Fibroblast of skin of abdomen (primary cell): Measurements from ENCODE around the gene CENPP.
"Not testable (repeated sequence)": the region's sequence is repeated elsewhere in the genome, so short reads cannot be mapped to it uniquely, and the experiment has no call there.

Experiments used
- DNase-seq: peaks from one replicate; pipeline ENCODE4 v3.0.0-alpha.2; 2013

Gene CENPP

GRCh38 chr9:92617195-92617813 lies 291.6 kb downstream of the CENPP start:
- DNase-seq: no peak

- no peak for DNase-seq
Observed at GRCh38 chr9:92617951-92618510, 292.3 kb downstream of the CENPP start.

DNA sequence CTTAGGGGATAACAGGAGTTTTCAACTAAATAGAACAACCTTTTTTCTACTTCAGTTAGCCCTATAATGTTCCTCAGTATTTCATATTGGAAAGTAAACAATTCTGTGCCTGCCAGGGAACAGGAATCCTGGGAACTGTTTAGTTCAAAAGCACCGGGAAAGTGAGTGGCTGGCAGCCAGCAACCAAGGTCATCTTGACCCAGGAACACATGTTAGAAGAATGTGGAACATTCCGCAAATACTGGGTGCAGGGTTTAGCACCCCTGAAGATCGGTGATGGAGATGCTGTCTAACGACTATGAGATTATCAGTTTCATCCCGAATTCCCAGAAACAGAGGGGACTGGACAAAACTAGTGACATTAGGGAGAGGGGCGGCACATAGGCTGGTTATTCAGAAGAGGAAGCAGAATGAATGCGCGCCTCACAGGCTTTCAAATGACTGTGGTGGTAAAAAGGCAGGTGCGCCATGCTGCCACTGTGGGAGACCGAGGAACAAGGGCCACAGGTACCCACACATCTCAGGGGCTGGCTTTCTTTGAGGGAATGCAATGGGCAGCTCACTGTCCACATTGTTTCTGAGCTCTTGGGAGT lies 293.0 kb downstream of the CENPP start:
- no peak for DNase-seq

GRCh38 chr9:92619601-92620300 lies 294.0 kb downstream of the CENPP start:
- DNase-seq: no peak

DNA sequence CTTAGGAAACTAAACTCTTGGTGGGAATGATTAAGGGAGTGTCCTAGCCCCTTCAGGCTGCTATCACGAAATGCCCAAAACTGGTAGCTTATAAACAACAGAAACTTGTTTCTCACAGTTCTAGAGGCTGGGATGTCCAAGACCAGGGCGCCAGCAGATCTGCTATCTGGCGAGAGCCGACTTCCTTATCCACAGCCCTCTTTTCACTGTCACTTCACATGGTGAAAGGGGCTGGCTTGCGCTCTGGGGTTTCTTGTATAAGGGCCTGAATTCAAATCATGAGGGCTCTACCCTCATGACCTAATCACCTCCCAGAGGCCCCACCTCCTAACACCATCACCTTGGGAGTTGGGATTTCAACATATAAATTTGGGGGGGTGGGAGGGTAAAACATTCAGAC lies 295.1 kb downstream of the CENPP start:
- DNase-seq: no peak

DNA sequence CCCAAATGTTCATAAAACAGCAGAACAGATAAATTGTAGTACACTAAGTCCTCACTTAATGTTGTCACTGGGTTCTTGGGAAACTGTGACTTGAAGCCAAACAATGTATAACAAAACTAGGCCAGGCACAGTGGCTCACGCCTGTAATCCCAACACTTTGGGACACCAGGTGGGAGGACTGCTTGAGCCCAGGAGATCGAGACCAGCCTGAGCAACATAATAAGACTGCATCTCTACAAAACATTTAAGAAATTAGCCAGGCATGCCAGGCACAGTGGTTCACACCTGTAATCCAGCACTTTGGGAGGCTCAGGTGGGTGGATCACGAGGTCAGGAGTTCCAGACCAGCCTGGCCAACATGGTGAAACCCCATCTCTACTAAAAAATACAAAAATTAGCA lies 298.2 kb downstream of the CENPP start:
- not testable (repeated sequence) for DNase-seq

GRCh38 chr9:92626484-92626883 lies 300.7 kb downstream of the CENPP start:
- no peak for DNase-seq

DNA sequence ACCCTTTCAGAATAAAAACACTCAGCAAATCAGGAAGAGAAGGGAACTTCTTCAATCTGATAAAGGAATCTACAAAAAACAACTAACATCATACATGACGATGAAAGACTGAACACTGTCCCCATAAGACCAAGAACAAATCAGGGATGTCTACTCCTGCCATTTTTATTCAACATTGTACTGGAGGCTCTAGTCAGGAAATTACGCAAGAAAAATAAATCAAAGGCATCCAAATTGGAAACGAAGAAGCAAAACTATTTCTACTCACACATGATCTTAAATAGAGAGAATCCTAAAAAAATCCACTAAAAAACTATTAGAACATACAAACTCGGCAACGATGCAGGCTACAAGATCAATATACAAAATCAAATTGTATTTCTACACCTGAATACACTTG lies 301.9 kb downstream of the CENPP start:
- no peak for DNase-seq

DNA sequence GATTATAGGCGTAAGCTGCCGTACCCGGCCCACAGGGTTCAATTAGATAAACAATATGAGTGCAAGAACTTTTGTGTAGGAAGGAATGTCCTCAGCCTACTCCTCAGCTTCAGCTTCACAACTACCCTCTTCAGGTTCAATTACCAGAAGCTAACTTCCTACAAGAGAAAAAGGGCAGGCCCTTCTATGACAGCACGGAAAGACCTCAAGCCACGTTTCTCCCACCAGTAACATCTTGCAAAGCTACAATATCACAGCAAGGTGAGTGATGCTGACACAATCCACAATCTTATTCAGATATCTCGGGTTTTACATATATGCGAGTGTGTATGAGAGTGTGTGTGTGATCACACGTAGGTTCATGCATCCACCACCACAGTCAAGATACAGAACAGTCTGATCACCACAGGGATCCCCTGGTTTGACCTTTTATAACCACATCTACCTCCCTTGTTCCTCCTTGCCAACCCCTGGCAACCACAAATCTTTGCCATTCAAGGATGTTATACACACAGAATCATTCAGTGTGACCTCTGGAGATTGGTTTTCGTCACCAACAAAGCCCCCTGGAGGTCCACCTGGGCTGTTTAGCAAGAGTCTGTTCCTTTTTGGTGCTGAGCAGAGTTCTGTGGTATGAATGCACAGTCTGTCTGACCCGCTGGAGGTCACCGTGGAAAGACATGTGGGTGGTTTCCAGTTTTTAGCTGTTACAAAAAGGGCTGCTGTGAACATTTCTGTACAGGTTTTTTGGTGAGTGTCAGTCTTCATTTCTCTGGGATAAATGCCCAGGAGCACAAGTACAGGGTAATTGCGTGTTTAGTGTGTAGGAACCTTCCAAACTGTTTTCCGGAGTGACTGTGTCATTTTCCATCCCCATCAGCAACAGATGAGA lies 305.9 kb downstream of the CENPP start:
- no peak for DNase-seq

DNA sequence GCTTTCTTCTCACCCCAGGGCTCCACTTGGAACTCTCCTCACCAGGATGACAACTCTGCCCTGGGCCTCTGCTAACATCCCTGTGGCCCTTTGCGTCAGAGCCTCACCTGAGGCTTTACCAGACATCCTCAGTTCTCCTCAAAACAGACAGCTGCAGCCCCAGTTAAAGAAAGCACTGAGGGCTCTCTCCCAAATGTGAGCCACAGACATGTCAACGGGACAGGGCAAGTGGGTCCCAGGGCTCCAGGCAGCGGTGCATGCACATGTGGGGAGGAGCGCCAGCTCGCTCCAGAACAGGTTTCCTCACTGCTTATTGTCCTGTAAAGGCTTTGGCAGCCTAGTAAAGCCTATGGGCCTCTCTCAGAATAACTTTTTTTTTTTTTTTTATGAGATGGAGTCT lies 306.9 kb downstream of the CENPP start:
- DNase-seq: no peak

- no peak for DNase-seq
Observed at GRCh38 chr9:92633614-92634278, 308.0 kb downstream of the CENPP start.

- peak; percentile 53 for DNase-seq
Observed at GRCh38 chr9:92634712-92635605, 309.2 kb downstream of the CENPP start.

DNA sequence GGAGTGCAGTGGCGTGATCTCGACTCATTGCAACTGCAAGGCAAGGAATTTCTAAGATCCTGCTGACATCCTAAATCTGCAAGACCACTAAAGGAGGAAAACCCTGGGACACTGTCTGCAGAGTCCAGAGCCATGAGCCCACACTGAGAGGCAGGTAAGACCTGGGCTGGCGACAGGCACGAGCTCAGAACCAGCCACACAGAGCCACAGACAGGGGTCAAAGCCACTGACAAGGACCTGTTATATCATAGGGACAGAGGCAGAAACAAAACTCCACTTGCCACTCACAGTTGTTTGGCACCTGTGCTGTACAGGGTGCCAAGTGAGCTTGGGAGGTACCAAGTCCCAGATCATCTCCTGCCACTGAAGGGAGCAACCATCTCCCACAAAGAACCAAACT lies 310.0 kb downstream of the CENPP start:
- no peak for DNase-seq

DNA sequence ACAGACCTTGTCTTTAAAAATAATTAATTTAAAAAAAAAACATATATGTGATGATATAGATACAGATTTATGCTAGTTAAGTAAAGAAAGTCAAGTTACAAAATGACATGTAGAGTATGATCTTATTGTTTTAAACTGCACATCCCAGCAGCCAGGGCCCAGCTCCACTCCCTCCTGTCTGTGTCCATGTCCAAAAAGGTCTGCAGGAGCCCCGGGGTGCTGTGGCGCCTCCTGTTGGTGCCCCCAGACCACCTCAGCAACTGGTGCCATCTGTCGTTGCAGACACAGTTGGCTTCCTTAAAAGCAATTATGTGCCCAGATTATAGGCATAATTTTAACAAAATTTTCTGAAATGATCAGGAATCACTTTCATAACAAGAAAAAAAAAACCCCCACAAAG lies 310.9 kb downstream of the CENPP start:
- no peak for DNase-seq

DNA sequence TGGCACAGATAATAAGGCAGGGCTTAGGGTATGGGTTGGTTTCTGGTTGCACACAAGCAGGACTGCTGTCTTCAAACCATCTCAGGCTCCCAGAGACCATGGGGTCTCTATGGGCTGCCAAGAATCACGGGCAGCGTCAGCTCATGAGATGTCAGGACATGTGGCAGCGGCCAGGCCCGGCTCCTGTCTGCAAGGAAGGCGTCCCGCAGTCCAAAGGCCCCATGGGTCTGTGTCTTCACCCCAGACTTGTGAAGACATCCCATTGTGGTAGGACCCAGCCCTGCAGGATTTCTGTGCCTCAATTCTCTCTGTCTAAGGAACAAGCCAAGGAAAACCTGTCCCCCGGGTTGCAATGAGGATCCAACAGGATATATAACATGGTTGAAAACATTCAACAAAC lies 311.6 kb downstream of the CENPP start:
- DNase-seq: no peak

- no peak for DNase-seq
Observed at GRCh38 chr9:92637886-92638620, 312.3 kb downstream of the CENPP start.

DNA sequence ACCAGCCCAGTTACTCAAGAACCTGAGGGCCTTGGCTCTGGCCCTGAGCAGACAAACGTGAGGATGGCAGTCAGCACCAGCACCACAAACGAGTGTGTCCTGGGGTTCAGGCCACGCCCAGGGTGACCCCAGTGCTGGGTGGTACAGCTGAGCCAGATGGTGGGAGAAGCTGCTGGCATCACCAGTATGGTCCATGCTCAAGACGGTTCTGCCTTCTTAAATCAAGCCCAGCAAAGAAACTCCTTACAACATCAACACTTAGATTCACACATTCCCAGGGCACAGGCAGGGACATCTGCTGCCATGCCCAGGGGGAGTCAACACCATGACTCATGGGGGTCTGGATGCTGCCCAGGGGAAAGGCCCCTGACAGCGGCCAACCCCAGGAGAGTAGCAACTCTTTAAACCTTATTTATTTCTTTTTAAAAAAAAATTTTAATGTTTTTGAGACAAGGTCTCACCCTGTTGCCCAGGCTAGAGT lies 312.9 kb downstream of the CENPP start:
- no peak for DNase-seq

GRCh38 chr9:92639124-92639523 lies 313.4 kb downstream of the CENPP start:
- DNase-seq: no peak

- DNase-seq: no peak
Observed at GRCh38 chr9:92639791-92640271, 314.1 kb downstream of the CENPP start.
